IPS DF 19.7 (cell line): ENCODE measurements around the gene MAP6.

ENCODE experiments used
- DNase-seq: peaks from one replicate; pipeline ENCODE4 v3.0.0-alpha.2; 2013; ENCODE audit warnings: low read depth, low spot score

Gene MAP6

DNA sequence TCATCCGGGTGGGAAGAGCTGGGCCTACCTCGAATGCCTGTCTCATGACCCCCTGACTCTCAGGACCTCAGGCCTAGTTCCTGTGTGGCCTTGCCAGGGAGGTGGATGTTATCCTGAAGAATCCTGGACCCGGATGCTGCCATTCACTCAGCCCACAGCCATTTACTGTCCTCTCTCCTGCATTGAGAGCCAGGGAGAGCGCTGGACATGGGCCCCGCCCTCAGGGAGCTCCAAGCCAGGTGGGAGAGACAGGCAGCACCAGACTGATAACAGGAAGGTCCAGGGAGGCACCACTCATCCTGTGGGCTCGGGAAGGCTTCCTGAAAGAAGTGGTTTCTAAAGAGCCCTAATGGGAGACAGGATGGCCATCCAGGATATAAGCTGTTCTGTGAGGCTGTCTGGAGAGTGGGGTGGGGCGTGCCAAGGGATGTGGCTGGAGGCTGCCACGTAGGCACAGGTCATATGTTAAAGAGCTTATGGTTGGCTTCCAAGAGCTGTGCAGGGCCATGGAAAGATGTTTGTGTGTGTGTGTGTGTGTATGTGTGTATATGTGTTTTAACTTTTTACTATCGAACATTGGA, 98.2 kb downstream of the MAP6 start:
- DNase-seq: no peak

DNA sequence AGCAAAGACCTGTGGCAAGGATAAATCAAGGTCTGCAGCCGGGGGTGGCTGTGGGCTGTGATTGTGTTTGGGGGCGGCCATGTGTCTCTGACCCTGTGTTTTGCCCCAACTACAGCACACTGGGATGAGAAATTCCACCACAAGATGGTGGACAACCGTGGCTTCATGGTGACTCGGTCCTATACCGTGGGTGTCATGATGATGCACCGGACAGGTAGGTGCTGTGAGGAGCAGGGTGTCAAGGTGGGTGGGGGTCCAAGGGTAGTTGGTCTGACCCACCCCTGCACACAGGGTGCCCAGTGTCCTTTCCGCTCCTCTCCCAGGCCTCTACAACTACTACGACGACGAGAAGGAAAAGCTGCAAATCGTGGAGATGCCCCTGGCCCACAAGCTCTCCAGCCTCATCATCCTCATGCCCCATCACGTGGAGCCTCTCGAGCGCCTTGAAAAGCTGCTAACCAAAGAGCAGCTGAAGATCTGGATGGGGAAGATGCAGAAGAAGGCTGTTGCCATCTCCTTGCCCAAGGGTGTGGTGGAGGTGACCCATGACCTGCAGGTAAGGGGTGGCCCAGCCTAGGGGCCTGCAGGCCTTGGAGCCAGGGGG, 100.1 kb downstream of the MAP6 start:
- no peak for DNase-seq

DNA sequence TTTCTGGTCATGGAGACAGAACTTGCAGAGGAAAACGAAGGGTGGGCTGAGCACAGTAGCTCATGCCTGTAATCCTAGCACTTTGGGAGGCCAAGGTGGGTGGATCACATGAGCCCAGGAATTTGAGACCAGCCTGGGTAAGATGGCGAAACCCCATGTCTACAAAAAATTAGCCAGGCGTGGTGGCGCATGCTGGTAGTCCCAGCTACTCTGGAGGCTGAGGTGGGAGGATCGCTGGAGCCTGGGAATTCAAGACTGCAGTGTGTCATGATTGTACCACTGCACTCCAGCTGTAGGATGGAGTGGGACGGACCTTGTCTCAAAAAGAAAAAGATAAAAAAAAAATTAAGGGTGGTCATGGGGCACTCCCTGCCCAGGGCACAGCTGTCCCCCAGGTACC, 100.9 kb downstream of the MAP6 start:
- no peak for DNase-seq

DNA sequence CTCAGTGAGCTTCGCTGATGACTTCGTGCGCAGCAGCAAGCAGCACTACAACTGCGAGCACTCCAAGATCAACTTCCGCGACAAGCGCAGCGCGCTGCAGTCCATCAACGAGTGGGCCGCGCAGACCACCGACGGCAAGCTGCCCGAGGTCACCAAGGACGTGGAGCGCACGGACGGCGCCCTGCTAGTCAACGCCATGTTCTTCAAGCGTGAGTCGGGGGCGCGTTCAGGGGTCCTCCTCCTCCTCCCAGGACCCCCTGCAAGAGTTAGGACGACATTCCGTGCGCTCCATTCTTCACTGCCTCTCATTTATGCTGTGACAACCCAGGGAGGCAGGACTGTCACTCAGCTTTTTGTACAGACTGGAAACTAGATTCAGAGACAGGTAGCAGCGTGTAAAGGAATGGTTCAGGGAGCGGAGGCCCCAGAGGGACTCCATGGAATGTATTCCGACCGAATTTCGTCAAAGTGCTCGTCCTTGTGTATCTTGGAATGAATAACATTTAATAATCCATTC, 102.0 kb downstream of the MAP6 start:
- no peak for DNase-seq

DNA sequence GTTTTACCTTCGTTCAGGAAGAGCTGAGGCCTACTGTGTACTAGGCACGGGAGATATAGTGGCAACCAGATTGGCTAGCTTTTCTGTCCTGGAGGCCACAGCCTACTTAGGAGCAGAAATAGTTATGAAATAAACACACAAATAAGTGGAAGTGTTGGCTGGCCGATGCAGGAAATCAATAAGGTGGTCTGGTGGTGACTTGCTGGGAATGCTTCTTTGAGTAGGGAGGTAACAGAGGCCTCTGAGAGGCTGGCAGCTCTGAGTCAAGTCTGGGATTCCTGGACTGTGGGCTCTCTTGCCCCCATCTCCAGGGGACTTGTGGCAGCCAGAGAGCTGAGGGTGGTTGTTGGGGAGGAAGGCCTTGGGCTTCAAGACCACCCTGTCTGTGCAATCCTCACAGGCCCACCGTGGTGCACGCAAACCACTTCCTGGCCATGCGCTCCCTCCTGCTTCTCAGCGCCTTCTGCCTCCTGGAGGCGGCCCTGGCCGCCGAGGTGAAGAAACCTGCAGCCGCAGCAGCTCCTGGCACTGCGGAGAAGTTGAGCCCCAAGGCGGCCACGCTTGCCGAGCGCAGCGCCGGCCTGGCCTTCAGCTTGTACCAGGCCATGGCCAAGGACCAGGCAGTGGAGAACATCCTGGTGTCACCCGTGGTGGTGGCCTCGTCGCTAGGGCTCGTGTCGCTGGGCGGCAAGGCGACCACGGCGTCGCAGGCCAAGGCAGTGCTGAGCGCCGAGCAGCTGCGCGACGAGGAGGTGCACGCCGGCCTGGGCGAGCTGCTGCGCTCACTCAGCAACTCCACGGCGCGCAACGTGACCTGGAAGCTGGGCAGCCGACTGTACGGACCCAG, 102.7 kb downstream of the MAP6 start:
- DNase-seq: no peak

DNA sequence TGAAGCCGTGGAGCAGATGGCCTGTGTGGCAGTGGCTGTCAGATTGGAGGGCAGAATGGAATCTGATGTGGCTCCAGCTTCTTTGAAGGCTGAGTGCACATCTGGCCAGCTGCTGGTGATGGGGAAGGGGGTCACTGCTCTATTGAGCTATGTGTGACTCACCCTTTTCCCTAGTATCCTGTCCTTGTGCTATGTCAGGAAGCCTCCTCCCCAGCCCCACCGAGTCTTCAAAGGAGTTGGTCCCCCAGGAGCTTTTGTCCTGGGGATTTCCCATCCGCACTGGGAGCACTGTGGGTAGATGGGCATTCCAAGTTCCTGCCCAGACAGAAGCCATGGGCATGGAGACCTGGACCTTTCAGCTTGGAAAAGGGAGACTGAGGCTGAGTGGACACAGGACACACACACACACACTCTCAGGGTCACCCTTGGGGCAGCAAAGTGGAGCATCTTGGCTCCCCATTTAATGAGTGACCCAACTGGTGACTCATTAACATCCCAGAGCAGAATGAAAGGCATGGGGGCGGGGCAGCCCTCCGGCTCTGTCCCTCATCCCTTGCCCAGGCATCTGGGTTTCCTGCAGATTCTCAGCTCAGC, 103.5 kb downstream of the MAP6 start:
- no peak for DNase-seq

DNA sequence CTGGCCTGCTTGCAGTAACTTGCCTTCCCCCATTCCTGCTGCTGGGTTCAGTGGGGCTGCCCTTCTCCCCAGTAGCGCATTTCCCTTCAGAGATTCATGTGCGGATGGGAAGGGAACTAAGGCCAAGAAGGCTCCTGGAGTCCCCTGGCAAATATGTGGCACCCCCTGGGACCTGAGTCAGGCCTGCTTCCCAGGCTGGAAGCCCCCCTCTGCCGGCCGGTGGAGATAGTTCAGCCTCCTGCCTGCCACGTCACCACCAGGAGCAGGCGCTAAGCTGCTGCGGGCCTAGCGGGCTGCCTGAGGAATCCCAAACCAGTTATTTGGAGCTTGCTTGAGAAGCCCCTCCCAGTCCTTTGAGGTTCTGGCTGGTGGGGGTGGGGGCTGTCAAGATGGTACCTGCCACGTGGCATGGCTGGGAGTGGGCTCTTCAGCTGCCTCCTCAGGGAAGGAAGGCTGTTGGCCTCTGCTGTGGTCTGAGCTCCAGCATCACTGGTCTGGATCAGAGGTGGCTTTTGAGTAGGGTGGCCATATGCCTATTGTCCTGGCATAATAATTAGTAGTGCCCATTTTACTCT, 104.8 kb downstream of the MAP6 start:
- no peak for DNase-seq

DNA sequence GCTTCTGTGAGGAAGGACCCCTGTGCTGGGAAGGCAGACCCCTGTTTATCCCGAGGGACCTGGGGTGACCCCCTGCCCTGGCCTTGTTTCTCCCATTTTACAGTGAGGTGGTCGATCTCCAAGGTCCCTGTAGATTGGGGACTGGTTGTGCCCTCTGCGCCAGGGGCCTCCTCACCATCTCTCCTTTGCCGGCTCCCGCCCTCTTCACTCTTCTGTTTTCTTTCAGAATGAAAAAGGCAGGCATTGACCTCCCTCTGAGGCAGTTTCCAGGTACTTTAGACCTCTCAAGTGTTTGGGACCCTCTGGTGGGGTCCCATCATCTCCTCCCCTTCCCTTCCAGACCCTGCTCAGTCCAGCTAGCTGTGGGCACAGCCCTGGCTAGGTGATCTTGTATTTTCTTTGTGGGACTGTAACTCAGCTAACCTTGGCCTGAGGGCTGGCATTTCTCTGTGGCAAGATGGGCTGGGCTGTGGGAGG, 105.3 kb downstream of the MAP6 start:
- DNase-seq: no peak

DNA sequence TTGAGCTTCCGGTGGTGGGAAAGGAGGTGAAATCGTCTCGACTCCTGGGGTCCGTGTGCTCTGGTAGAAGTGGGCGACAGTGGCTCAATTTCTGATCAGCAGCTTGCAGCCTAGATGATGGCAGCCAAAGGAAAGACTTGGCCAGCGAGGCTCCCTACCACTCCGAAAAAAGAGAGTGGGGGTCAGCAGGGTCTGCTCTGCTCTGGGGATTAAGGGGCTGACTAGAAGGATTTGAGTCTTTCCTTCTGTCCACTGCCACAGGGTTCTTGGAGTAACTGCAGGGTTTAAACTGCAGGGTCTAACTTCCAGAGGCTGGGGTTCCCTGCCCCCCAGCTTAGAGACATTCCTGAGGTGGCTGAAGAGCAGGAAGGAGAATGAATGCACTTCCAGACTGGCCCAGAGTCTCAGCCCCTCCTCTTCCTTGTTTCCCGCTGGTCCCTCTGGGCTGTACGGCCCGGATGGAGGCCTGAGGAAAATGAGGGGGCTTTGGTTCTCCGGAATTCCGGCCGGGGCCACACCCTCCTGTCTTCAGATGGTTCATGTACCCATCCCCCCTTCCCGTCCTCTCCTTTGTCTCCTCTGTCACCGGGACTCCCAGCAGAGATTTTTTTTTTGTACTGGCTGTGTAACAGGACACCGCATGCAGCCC, 105.9 kb downstream of the MAP6 start:
- DNase-seq: no peak

DNA sequence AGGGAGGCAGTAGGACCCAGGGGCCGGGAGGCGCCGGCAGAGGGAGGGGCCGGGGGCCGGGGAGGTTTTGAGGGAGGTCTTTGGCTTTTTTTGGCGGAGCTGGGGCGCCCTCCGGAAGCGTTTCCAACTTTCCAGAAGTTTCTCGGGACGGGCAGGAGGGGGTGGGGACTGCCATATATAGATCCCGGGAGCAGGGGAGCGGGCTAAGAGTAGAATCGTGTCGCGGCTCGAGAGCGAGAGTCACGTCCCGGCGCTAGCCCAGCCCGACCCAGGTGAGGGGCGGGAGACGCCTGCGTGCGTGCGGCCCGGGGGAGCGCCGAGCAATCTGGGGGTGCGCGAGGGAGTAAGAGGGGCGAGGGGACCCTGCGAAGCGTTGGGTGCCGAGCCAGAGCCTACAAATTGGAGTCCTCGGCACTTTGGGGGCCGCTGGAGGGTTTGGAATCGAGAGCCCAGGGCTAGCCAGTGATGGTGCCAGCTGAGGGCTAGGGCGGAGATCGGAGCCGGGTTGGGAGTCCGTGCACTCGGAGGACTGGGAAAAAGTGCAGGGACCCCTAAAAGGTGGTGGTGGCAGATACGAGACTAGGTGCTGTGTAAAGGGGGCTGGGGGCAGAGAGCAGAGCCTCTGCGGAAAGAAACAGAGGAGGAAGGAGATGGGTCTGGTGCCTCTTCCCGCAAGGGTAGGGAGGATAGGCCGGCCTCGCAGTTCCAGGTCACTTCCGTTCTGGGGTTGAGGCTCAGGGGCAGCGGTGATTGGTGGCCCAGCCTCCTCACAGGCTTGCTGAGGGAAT, 106.6 kb downstream of the MAP6 start, which contains the start of gene SERPINH1:
Gene SERPINH1, plus strand, starts transcription at position 206 of the 788 bp plus-strand sequence. CDS start 4,097 bp downstream, outside the sequence.
- no peak for DNase-seq

DNA sequence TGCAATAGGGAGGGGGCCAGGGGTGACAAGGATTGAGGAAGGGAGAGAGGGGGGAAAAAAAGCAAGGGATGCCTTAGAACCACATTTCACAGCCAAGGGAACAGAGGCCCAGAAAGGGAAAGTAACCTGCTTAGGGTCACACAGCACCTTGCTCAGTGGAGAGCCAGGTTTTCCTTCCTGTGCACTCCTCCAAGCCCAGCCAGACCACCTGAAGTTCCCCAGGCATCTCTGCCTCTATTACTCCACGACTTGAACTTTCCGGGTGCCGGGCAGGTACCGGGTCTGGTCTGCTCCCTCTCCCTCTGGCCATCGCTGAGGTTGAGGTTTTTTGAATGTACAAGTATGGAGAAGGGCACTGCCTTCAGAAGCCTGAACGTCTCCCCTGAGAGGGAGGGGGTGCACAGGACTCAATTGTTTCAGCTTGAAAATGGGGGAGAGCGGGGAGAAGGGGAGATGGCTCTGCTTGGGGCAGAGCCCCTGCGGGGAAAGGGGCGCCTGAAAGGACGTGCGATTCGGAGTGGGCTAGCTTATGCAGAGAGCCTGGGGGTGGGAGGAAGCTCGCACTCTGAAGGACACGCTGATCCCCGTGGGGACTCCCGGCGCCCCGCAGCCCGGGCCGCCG, 107.3 kb downstream of the MAP6 start:
- DNase-seq: no peak

DNA sequence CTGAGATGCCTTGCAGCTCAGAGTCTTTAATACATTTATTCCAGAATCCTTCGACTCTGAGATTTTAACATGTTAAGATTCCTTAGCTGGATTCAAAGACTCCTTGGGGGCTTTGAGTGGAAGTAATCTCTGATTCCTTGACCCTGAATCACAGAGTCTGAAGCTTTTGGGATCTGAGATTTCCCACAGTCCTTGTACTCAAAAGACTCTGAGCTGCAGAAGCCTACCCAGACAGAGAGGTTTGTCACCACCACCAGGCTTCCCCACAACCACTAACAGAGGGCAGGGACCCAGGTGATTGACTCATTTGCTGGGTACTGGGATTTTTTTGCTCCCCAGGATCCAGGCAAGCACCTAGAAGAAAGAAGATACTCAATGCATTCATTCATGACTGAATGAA, 108.2 kb downstream of the MAP6 start:
- no peak for DNase-seq

DNA sequence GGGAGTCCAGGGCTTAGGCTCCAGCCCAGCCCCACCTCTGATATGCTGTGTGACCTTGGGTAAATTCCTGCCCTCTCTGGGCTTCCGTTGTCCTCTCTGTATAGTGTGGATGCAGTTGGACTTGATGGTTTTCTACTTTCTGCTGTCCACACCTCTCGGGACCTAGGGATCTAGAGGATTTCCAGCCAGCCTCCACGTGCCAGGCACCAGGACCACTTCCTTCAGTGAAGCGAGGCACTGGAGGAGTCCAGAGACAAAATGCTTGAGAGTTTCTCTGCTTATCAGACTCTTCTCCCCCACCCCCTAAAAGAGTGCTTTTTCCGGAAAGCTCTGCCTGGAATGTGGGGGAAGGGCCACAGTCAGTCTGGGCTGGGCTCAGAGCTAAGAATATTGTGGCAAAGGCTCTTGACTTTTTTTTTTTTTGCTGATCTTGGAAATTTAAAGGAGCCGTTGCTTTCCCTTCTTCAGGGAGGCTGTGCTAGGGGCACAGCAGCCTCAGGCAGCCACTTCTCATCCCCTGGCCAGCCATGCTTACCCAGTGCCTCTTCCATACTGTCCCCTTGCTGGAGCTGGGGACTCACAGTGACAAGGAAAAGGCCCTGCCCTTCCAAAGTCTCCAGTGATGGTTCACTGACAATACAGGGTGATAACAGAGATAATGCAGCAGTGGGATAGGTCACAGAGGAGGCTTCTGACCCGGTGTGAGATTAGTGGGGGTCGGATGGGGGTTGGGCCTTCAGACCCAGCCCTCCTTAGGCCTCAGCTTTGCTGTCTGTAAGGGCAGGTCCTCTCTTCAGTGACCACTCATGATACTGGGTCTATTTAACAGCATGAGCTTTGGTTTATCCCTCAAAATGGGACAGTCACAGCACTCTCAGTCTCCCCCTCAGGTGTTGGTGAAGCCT, 109.6 kb downstream of the MAP6 start:
- no peak for DNase-seq

DNA sequence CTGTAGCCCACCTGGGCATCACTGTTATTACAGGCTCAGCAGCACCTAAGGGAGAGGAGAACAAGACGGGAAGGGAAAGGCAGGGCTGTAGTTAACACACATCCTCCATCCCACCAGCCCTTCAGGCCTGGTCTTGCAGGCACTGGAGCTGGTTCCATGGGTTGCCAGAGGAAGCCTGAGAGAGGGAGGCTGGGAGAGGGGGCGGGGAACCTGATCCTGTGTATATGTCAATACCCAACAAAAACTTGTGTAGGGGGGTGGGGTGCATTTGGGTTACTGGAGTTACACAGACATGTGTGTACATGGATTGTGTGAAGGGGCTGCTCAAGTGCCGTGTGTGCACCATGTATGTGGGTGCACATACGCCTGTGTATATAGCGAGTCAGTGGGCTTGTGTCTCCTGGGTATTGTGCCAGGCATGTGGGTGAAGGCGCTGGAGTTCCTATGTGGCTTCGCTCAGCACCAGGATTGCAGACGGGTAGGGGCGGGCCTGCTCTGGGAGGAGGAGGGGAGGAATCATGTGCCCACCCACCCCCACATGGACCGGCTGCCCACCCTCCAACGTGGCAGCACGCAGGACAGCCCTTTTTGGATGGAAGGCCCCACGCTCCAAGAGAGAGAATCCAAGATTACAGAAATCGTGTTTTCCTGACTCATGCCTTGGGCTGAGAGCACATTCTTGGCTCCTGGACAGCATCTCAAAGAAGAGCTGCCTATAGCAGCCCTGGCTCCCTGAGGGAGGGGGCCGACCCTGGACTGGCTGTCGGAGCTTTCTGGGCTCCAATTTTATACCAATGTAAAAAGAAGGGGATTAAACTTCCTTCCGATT, 111.0 kb downstream of the MAP6 start:
- no peak for DNase-seq

DNA sequence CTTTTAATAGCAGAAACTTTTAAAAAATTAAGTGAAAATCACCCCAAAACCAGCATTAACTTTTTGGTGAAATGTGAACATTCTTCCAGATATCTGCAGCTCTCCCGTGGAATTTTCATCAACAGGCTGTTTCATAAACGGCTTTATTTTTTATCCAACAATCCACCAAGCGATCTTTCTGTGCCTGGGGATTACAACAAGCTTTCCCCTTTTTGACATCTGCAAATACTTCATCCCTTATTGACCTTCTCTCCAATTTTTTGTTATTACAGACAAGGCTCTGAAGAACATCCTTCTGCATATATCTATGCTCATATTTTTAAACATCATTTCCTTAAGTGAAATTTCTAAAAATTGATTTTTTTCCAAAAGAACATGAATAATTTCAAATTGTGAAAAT, 112.6 kb downstream of the MAP6 start:
- no peak for DNase-seq

DNA sequence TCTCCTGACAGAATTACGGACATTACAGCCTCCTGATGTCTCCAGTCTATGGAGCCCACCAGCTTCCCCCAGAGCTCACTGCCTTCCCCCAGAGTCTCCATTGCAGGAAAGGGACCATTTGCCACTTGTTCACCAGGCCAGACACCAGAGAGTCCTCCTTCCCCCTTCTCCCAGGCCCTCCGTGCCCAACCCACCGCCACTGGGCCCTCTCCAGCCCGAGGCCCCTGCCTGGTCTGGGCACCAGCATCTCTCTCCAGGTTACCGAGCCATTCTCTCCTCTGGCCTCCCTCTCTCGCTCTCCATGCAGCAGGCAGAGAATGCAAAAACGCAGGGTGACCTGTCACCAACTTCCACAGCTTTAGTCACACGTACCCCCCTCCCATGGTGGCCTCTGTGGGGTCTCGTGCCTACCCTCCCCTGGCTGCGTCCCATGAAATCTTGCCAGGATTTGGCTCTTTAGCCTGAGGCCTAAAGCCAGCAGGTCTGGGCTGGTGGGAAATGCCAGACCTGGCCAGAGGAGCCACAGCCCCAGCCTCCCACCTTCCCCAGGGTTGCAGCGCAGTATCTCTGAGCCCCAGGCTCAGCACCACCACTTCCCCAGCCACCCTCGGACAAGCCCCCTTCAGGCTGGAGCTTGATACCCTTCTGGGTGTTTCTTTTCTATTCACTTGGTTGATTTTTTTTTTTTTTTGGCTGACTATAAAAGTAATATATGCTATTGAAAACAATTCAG, 113.6 kb downstream of the MAP6 start:
- no peak for DNase-seq

DNA sequence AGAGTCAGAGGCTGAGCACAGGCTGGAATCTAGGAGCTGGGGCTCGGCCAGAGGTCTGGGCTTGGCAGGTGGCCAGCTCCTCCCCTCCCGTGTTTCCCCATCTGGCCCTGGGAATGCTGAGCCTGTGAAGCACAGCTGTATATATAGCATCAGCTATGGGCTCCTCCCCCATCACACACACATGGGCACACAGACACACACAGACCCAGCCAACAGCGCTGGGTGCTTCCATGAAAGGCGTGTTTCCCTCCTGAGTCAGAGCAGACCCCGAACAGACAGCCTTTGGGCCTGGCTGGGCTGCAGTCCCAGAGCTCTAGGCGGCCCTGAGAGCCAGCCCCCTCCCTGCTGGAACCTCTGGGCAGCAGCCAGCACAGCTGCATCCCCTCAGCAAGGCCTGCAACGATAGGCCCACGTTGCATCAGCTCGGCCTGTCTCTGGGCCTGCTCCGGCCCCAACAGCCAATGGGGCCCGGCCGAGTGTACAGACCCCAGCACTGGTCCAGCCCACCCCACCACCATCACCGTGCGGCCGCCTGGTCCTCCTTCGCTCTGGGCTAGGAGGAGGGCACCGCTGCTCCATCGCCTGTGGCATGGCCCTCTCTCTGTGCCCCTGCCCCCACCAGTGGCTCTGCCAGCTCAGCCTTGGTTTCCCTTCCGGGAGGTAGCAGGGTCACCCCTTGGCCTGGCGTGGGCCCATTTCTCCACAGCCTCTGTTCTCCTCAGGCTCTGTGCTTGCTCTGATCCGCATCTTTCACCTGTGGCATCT, 114.4 kb downstream of the MAP6 start:
- DNase-seq: no peak
